K562 (cell line): ENCODE measurements around the gene CATSPER3. TPM values are rescaled to one million over a fixed set of nuclear protein-coding genes. Genes with fewer than 3 reads are reported as not detected.

Experiments
- ATAC-seq: fragments of 200-7000 bp; cut with Tn5 transposase; 3 replicates; pipeline ENCODE4 v1.9.1; 2020; ENCODE audit warnings: moderate library complexity
- BruUV-seq: library from RNA; stranded (reverse); fragments of 400-500 nt; replicated peaks from 2 replicates; lab custom pipeline; 2021; lab: Mats Ljungman, UMichigan
- CTCF ChIA-PET: fragments of 300-600 bp; formaldehyde crosslinking; extraction: SDS; loops from one replicate; lab custom pipeline; 2021; ENCODE audit warnings: low intra/inter-chr PET ratio; lab: Yijun Ruan, JAX
- POLR2A ChIA-PET: fragments of 300-600, 350-650 bp; sonication (Branson Sonifier 250); formaldehyde crosslinking; extraction: SDS; loops from one replicate; lab custom pipeline; 2021; ENCODE audit warnings: antibody characterized with exemption, inconsistent platforms; lab: Yijun Ruan, JAX
- DNase-seq, 4 experiments: peaks; one replicate each; pipeline versions ENCODE4 v3.0.0 to v3.0.0-alpha.2; 2011 to 2018; ENCODE audit warnings: low spot score in 3 of 4, mixed read lengths in 3 of 4; ENCODE audit errors: extremely low read depth in 1 of 4
- FAIRE-seq: peaks from 2 replicates; lab custom pipeline; 2011; peaks lifted over from hg19 to GRCh38; lab: Jason Lieb, UNC
- H2AFZ ChIP-seq: 2 replicates; pipeline ENCODE4 v1.6.0; 2011; ENCODE audit warnings: low read depth, low read length, control low read depth, inconsistent platforms
- H3K27ac ChIP-seq: fragments of 200-600 bp; 3 replicates; pipeline ENCODE4 v1.8.0; 2011; ENCODE audit warnings: low read depth, mild to moderate bottlenecking, control low read depth, inconsistent platforms, low read length, moderate library complexity, mixed read lengths; ENCODE audit errors: extremely low read depth
- H3K27me3 ChIP-seq, 2 experiments: fragments of 300-600 bp in 1 of 2; 2 replicates in 1 of 2; 3 replicates in 1 of 2; pipeline versions ENCODE4 v1.6.0 to v1.8.0; 2011; ENCODE audit warnings: inconsistent platforms in 2 of 2, low read length in 2 of 2, mild to moderate bottlenecking in 1 of 2, mixed read lengths in 1 of 2, moderate library complexity in 1 of 2; ENCODE audit not compliant: control insufficient read depth in 2 of 2, insufficient read depth in 2 of 2
- H3K36me3 ChIP-seq: fragments of 300-600 bp; 3 replicates; pipeline ENCODE4 v1.8.0; 2011; ENCODE audit warnings: mild to moderate bottlenecking, low read length, inconsistent platforms; ENCODE audit not compliant: control insufficient read depth, insufficient read depth
- H3K4me1 ChIP-seq, 2 experiments: fragments of 200-600 bp in 1 of 2; replicated peaks in 1 of 2; 2 replicates in 1 of 2; 3 replicates in 1 of 2; pipeline versions ENCODE4 v1.5.1 to v1.8.0; 2011; ENCODE audit warnings: inconsistent platforms in 2 of 2, low read length in 2 of 2, mild to moderate bottlenecking in 1 of 2, mixed read lengths in 1 of 2, moderate library complexity in 1 of 2; ENCODE audit not compliant: control insufficient read depth in 2 of 2, insufficient read depth in 2 of 2
- H3K4me2 ChIP-seq: 2 replicates; pipeline ENCODE4 v1.6.1; 2011; ENCODE audit warnings: low read length, control low read depth, inconsistent platforms, mixed read lengths; ENCODE audit not compliant: insufficient read depth
- H3K4me3 ChIP-seq: fragments of 200-600 bp; sonication (generic), shearing (Covaris generic); 2 replicates; pipeline ENCODE4 v1.5.1; 2016; ENCODE audit warnings: control low read depth, inconsistent platforms
- H3K79me2 ChIP-seq: fragments of 200-600 bp; 3 replicates; pipeline ENCODE4 v1.8.0; 2011; ENCODE audit warnings: low read length, inconsistent platforms; ENCODE audit not compliant: control insufficient read depth, insufficient read depth
- H3K9ac ChIP-seq, 2 experiments: 2 replicates each; pipeline versions ENCODE4 v1.6.0 to v1.6.1; 2011; ENCODE audit warnings: low read depth in 2 of 2, low read length in 2 of 2, control low read depth in 1 of 2, inconsistent platforms in 1 of 2, mild to moderate bottlenecking in 1 of 2, mixed read lengths in 1 of 2; ENCODE audit not compliant: insufficient read depth in 1 of 2
- H3K9me1 ChIP-seq: one replicate; pipeline ENCODE4 v1.6.0; 2011; ENCODE audit warnings: inconsistent platforms, mild to moderate bottlenecking, low read length, moderate library complexity; ENCODE audit not compliant: control insufficient read depth, insufficient read depth
- H3K9me3 ChIP-seq: replicated peaks from 2 replicates; pipeline ENCODE4 v1.5.1; 2011; ENCODE audit warnings: low read depth, low read length, inconsistent platforms; ENCODE audit not compliant: control insufficient read depth, insufficient read depth
- H4K20me1 ChIP-seq: replicated peaks from 2 replicates; pipeline ENCODE4 v1.6.1; 2011; ENCODE audit warnings: low read length, inconsistent platforms, mixed read lengths; ENCODE audit not compliant: control insufficient read depth, insufficient read depth
- CBFA2T2 ChIP-seq: fragments of 450-650 bp; conservative IDR thresholded peaks from 2 replicates; pipeline ENCODE4 v1.6.1; 2017; ENCODE audit warnings: mild to moderate bottlenecking
- CTCF ChIP-seq, 3 experiments: IDR thresholded peaks in 2 of 3; conservative IDR thresholded peaks in 1 of 3; 2 replicates each; pipeline ENCODE4 v1.5.1; 2011 to 2012; ENCODE audit warnings: low read length in 3 of 3, mild to moderate bottlenecking in 3 of 3, control low read depth in 2 of 3, improper control_type of control experiment in 1 of 3, inconsistent platforms in 1 of 3, low read depth in 1 of 3, mixed read lengths in 1 of 3, moderate library complexity in 1 of 3; ENCODE audit not compliant: insufficient read depth in 2 of 3
- MAFG ChIP-seq: fragments of 450-650 bp; conservative IDR thresholded peaks from 2 replicates; pipeline ENCODE4 v1.6.1; 2016; ENCODE audit warnings: missing genetic modification characterization, missing compliant biosample characterization
- PKNOX1 ChIP-seq: fragments of 450-650 bp; IDR thresholded peaks from 2 replicates; pipeline ENCODE4 v1.6.1; 2016
- RAD21 ChIP-seq, 2 experiments: fragments of 250-450 bp in 1 of 2; fragments of 450-650 bp in 1 of 2; sonication (Bioruptor Pico) in 1 of 2; formaldehyde crosslinking in 1 of 2; IDR thresholded peaks in 1 of 2; conservative IDR thresholded peaks in 1 of 2; 2 replicates each; pipeline versions ENCODE4 v1.4.0 to v1.8.0; 2020 to 2022; ENCODE audit warnings: mild to moderate bottlenecking in 2 of 2, moderate library complexity in 1 of 2
- REST ChIP-seq, 2 experiments: fragments of 450-650 bp; formaldehyde crosslinking in 1 of 2; IDR thresholded peaks; 2 replicates each; pipeline versions ENCODE4 v1.4.0 to v1.6.1; 2014 to 2020; ENCODE audit warnings: mild to moderate bottlenecking in 2 of 2, borderline replicate concordance in 1 of 2, low read depth in 1 of 2
- ZNF217 ChIP-seq: sonication (generic); formaldehyde crosslinking; IDR thresholded peaks from 2 replicates; pipeline ENCODE4 v1.8.0; 2022; ENCODE audit warnings: mild to moderate bottlenecking, missing genetic modification reagents
- ZNF24 ChIP-seq: fragments of 450-650 bp; IDR thresholded peaks from 2 replicates; pipeline ENCODE4 v1.6.1; 2016
- WGBS: fragments of 100-300 bp; shearing (Covaris generic); methylation state at CpG from one replicate; pipeline ENCODE4 v1.1.6; 2016; ENCODE audit warnings: low coverage, mixed read lengths; ENCODE audit not compliant: insufficient coverage; ENCODE audit errors: missing lambda C conversion rate; 5-methylcytosine and 5-hydroxymethylcytosine counted together
- in situ Hi-C: fragments of 300-500 bp; cut with MboI; formaldehyde crosslinking; loops from 4 replicates; pipeline ENCODE4 v1.15.0; 2018; ENCODE audit warnings: inconsistent platforms, mixed read lengths
- intact Hi-C: fragments of 100-400 bp; cut with micrococcal nuclease; formaldehyde crosslinking; loops from 2 replicates; pipeline ENCODE4 v1.14.2; 2022
- polyA plus RNA-seq, 8 experiments: library from polyadenylated mRNA; depleted of rRNA in 4 of 8; stranded (reverse) in 5 of 8; unstranded in 3 of 8; fragments of >200 nt; fragmentation: Nextera tagmentation in 2 of 8; fragmentation: Illumina TruSeq in 1 of 8; extraction: Ambion mirVana in 2 of 8; extraction: Trizol in 1 of 8; gene quantifications; 2 replicates each; pipeline versions ENCODE4 v1.2.1 to v1.2.3, GENCODE V29; 2011 to 2014; ENCODE audit warnings: inconsistent platforms in 1 of 8, missing spikeins in 1 of 8
- total RNA-seq, 7 experiments: library from RNA; depleted of rRNA in 6 of 7; stranded (reverse); fragments of >200 nt in 6 of 7; fragmentation: Illumina TruSeq in 2 of 7; extraction: Trizol in 2 of 7; gene quantifications; 2 replicates each; pipeline versions ENCODE4 v1.2.1 to v1.2.3, GENCODE V29; 2011 to 2021; ENCODE audit warnings: low replicate concordance in 1 of 7

CATSPER3 gene
- total and polyA plus RNA-seq, 9 of the 15 experiments (the other 6 are each of a cell fraction or from before 2014, with no cell fraction given), result 0.14 to 1.5 (median 0.49) TPM

- Histone ChIP-seq H4K20me1 (no peaks in the 10 kb centered on the region), H3K9me1 (no peaks in the 10 kb centered on the region), H3K36me3 (no peaks in the 10 kb centered on the region), H3K9ac (no peak overlapping the region), H3K27me3 (peaks cover 0 to 7% of the 10 kb centered on the region in 2 experiments; a peak in 1 of 5 replicates), H3K9me3 (no peaks in the 10 kb centered on the region), H3K4me3 (no peak overlapping the region), H3K79me2 (no peaks in the 10 kb centered on the region), H3K4me2 (no peak overlapping the region), H2AFZ (no peak overlapping the region), H3K4me1 (peaks cover 4 to 20% of the 10 kb centered on the region in 2 experiments; a peak in 3 of 5 replicates), H3K27ac (no peak overlapping the region)
- DNase-seq (no peak), ATAC-seq (peak; percentile 62), FAIRE-seq (peak; percentile 29)
- no TSS peak for BruUV-seq
- 26% methylated on average over 11 of the region's 12 CpGs for WGBS
- ChIA-PET POLR2A (interaction anchor here (0.6 to 4.3 kb wide), 2 partner anchors 12 to 328 kb away, joined by 3 to 19 read pairs; no protein-coding TSS in a partner anchor), CTCF (no interaction called here)
- in situ Hi-C loops (no loop called here), intact Hi-C loops (loop anchor here (1.0 kb wide), 1 partner anchor 115 kb away; no protein-coding TSS in a partner anchor)
- TF ChIP-seq ZNF217, result no peak
- TF ChIP-seq REST (IDR thresholded peaks at IDR 0.05; ENCODE audit: borderline replicate concordance), result peak; percentile 32
- no peak for TF ChIP-seq REST (CRISPR knock-in tag; IDR thresholded peaks at IDR 0.05; ENCODE audit: low read depth)
- TF ChIP-seq CTCF (IDR thresholded peaks at IDR 0.05 in 2 of 3, conservative IDR thresholded peaks at IDR 0.05 in 1 of 3; ENCODE audit: insufficient read depth in 2 of 3, low read depth in 1 of 3, low read length in 3 of 3), result peak; percentile 32 to 53 (median 35); a peak in 4 of 6 replicates
- TF ChIP-seq MAFG, result no peak
- TF ChIP-seq PKNOX1, result peak; percentile 60
- TF ChIP-seq CBFA2T2, result no peak
- peak; percentile 72 for TF ChIP-seq ZNF24
- peak in 1 of 2 experiments; percentile 55; a peak in 2 of 4 replicates for TF ChIP-seq RAD21 (CRISPR knock-in tag; conservative IDR thresholded peaks at IDR 0.05 in 1 of 2, IDR thresholded peaks at IDR 0.05 in 1 of 2)
Observed at GRCh38 chr5:135059000-135059923, 91.6 kb downstream of the CATSPER3 start.
